HepG2 (cell line): ENCODE data around the gene FAM234A.

Experiments used
- CTCF ChIP-seq: sonication (generic); formaldehyde crosslinking; IDR thresholded peaks from 2 replicates; pipeline ENCODE4 v1.5.0; 2020; ENCODE audit warnings: mild to moderate bottlenecking, missing genetic modification reagents, moderate library complexity
- EZH2 ChIP-seq: conservative IDR thresholded peaks from 2 replicates; pipeline ENCODE4 v1.6.1; 2012; ENCODE audit warnings: mild to moderate bottlenecking, low read depth, low read length, moderate library complexity
- IRF2 ChIP-seq: IDR thresholded peaks from 2 replicates; pipeline ENCODE4 v1.6.1; 2018; ENCODE audit warnings: missing genetic modification reagents, missing compliant biosample characterization
- MYPOP ChIP-seq: sonication (generic); formaldehyde crosslinking; IDR thresholded peaks from 2 replicates; pipeline ENCODE4 v1.8.1; 2023; ENCODE audit warnings: mild to moderate bottlenecking, moderate library complexity, missing genetic modification reagents
- NR2C2 ChIP-seq: sonication (generic); formaldehyde crosslinking; IDR thresholded peaks from 2 replicates; pipeline ENCODE4 v1.4.0; 2020; ENCODE audit warnings: missing genetic modification reagents, mild to moderate bottlenecking, moderate library complexity, borderline replicate concordance
- POLR2A ChIP-seq, 2 experiments: IDR thresholded peaks; 2 replicates each; pipeline ENCODE4 v1.6.1; 2011; ENCODE audit warnings: low read depth in 2 of 2, low read length in 2 of 2, mild to moderate bottlenecking in 1 of 2, moderate library complexity in 1 of 2; ENCODE audit not compliant: insufficient read depth in 1 of 2
- U2AF1 ChIP-seq: fragments of 200-400 bp; formaldehyde crosslinking; optimal IDR thresholded peaks from 2 replicates; pipeline ENCODE3; 2017; ENCODE audit warnings: mild to moderate bottlenecking, low read depth, low read length
- ZNF264 ChIP-seq: sonication (generic); formaldehyde crosslinking; IDR thresholded peaks from 2 replicates; pipeline ENCODE4 v1.4.0; 2020; ENCODE audit warnings: missing genetic modification reagents
- ZNF280D ChIP-seq: sonication (generic); formaldehyde crosslinking; IDR thresholded peaks from 2 replicates; pipeline ENCODE4 v1.5.1; 2020; ENCODE audit warnings: mild to moderate bottlenecking, missing genetic modification reagents
- ZNF605 ChIP-seq: sonication (generic); formaldehyde crosslinking; IDR thresholded peaks from 2 replicates; pipeline ENCODE4 v1.8.0; 2022; ENCODE audit warnings: mild to moderate bottlenecking, missing genetic modification reagents
- ZNF841 ChIP-seq: sonication (generic); formaldehyde crosslinking; IDR thresholded peaks from 2 replicates; pipeline ENCODE4 v1.8.1; 2023; ENCODE audit warnings: missing genetic modification reagents, borderline replicate concordance

DNA sequence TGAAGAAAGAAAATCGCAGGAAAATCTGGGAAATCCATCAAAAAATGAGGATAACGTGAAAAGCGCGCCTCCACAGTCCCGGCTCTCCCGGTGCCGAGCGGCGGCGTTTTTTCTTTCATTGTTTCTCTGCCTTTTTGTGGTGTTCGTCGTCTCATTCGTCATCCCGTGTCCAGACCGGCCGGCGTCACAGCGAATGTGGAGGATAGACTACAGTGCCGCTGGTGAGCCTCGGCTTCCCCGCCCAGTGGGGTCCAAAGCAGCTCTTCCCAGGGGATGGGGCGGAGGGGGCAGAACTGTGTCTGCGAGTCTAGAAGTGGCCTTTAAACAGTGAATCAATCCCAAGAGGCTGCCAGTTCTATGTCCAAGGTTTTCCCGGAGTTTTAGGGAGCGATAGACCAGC is 19.8 kb downstream of the FAM234A start:
- TF ChIP-seq NR2C2 (CRISPR knock-in tag) (no peak), U2AF1 (no peak), POLR2A (IDR thresholded peaks at IDR 0.05; ENCODE audit: insufficient read depth in 1 of 2, low read depth in 2 of 2, low read length in 2 of 2) (no peak), ZNF264 (CRISPR knock-in tag) (no peak), ZNF605 (CRISPR knock-in tag) (no peak), ZNF280D (CRISPR knock-in tag) (no peak), IRF2 (CRISPR knock-in tag) (no peak), MYPOP (no peak), CTCF (CRISPR knock-in tag) (no peak), EZH2 (no peak), ZNF841 (CRISPR knock-in tag) (no peak)
